ENCODE data around the gene ACTA1. TPM values are rescaled to one million over a fixed set of nuclear protein-coding genes. Genes with fewer than 3 reads are reported as not detected.

The ACTA1 gene
- total RNA-seq = not detected in 2 replicates

GRCh38 chr1:229434005-229434640 is at the start of gene ACTA1:
Gene ACTA1, minus strand, starts transcription at chr1:229434094. Its CDS starts 979 bp downstream, at chr1:229433115.

Other genes starting within 250 kb of the ACTA1 start
- gene RAB4A, start 163.0 kb downstream of the ACTA1 start, total RNA-seq = 42.0 and 43.4 TPM in 2 replicates
- gene CCSAP, start 91.0 kb downstream of the ACTA1 start, total RNA-seq = 3.5 and 6.2 TPM in 2 replicates
- 24.2 and 27.9 TPM in 2 replicates for gene NUP133, start 74.2 kb upstream of the ACTA1 start, total RNA-seq
- gene ABCB10, start 124.6 kb upstream of the ACTA1 start, total RNA-seq = 14.5 and 16.9 TPM in 2 replicates
- 12.2 and 14.1 TPM in 2 replicates for gene TAF5L, start 192.0 kb upstream of the ACTA1 start, total RNA-seq
- gene URB2, start 192.2 kb upstream of the ACTA1 start, total RNA-seq = 8.1 and 10.4 TPM in 2 replicates

Measured in airway epithelial cell (primary cell).